Ovary (tissue), 9 donors: ENCODE results near the gene TSPAN1. TPM values are rescaled to one million over a fixed set of nuclear protein-coding genes. Genes with fewer than 3 reads are reported as not detected.
A peak's percentile ranks its signal among the peaks of the same experiment; 100 is the strongest.

Experiments
- DNase-seq, 5 donors: peaks; one replicate each; pipeline ENCODE4 v3.0.0-alpha.2; 2019 to 2020
- H3K27ac ChIP-seq, 2 donors: fragments of 200-600 bp; one replicate each; pipeline versions ENCODE4 v1.5.1 to v1.8.0; 2019 to 2022
- H3K27me3 ChIP-seq: fragments of 200-600 bp; one replicate; pipeline ENCODE4 v1.8.0; 2022
- H3K36me3 ChIP-seq: fragments of 200-600 bp; sonication (generic); one replicate; pipeline ENCODE4 v1.5.1; 2019
- H3K4me1 ChIP-seq: one replicate; pipeline ENCODE4 v1.8.1; 2013; ENCODE audit warnings: mild to moderate bottlenecking, moderate library complexity; ENCODE audit not compliant: insufficient read depth
- H3K4me3 ChIP-seq: fragments of 200-600 bp; sonication (generic); one replicate; pipeline ENCODE4 v1.5.1; 2017
- H3K9me3 ChIP-seq, 2 donors: fragments of 200-600 bp in 1 of 2; sonication (generic) in 1 of 2; one replicate each; pipeline versions ENCODE4 v1.5.1 to v1.8.1; 2013 to 2019; ENCODE audit warnings: mild to moderate bottlenecking in 1 of 2, moderate library complexity in 1 of 2
- CTCF ChIP-seq, 3 donors: fragments of 450-650 bp in 2 of 3; fragments of 200-600 bp in 1 of 3; IDR thresholded peaks; one replicate each; pipeline versions ENCODE4 v1.5.1 to v1.8.0; 2016 to 2022; ENCODE audit warnings: antibody characterized with exemption in 3 of 3, mild to moderate bottlenecking in 1 of 3
- EP300 ChIP-seq: sonication (generic); formaldehyde crosslinking; IDR thresholded peaks from one replicate; pipeline ENCODE4 v1.6.1; 2017; ENCODE audit warnings: antibody characterized with exemption
- POLR2A ChIP-seq: fragments of 450-650 bp; IDR thresholded peaks from one replicate; pipeline ENCODE4 v1.6.1; 2017; ENCODE audit warnings: antibody characterized with exemption, mild to moderate bottlenecking, moderate library complexity
- WGBS, 3 donors: extraction: QIAGEN DNeasy Blood & Tissue Kit in 1 of 3; methylation state at CpG; one replicate each; pipeline versions ENCODE4 v1.1.5 to v1.1.7; 2013 to 2017; 5-methylcytosine and 5-hydroxymethylcytosine counted together
- intact Hi-C, 4 donors: fragments of 100-400 bp; cut with DNase I; formaldehyde crosslinking; loops; one replicate each; pipeline versions ENCODE4 v1.11.0 to v1.15.1; 2022 to 2023
- polyA plus RNA-seq, 2 donors: library from polyadenylated mRNA; stranded (reverse); fragments of 200-250 nt in 1 of 2; fragments of 350-450 nt in 1 of 2; fragmentation: Illumina TruSeq in 1 of 2; extraction: RNeasy Lipid Tissue Mini Kit (QIAGEN cat#74804) in 1 of 2; gene quantifications; one replicate each; pipeline ENCODE4 v1.2.3, GENCODE V29; 2013 to 2014
- total RNA-seq, 7 donors: library from RNA; depleted of rRNA in 2 of 7; stranded (reverse); fragments of >200 nt in 2 of 7; fragmentation: NEBNext Ultra II Directional in 3 of 7; extraction: Animal tissue kit (Norgen Biotek cat#: 25700) in 3 of 7; gene quantifications; one replicate each; pipeline versions ENCODE4 v1.1.0 to v1.2.4, GENCODE V29; 2016 to 2023
- donor health status: DM: no; HTN: no; CAD: no; lungs with moderate emphysema.
- donor health status: DM: no; HTN: no; CAD: no.
- donor health status: Bipolar disorder and iron deficiency.
- donor health status: DM: yes; HTN: yes; CAD: no.
- donor health status: DM: no; HTN: no; CAD: no.
- donor health status: DM: yes; HTN: yes; CAD: no.

TSPAN1 gene
- total and polyA plus RNA-seq, 9 donors: 0.18 to 26.9 (median 2.8) TPM

GRCh38 chr1:46158312-46159281 is 16.3 kb upstream of the TSPAN1 start:
- DNase-seq: no peak
- Histone ChIP-seq H3K9me3 (no peaks in the 10 kb centered on the region), H3K27ac (no peak overlapping the region), H3K4me1 (no peaks in the 10 kb centered on the region), H3K27me3 (no peaks in the 10 kb centered on the region), H3K4me3 (no peak overlapping the region), H3K36me3 (no peaks in the 10 kb centered on the region)
- TF ChIP-seq CTCF (IDR thresholded peaks at IDR 0.05): no peak
- no peak for TF ChIP-seq POLR2A
- no peak for TF ChIP-seq EP300
- WGBS, 3 donors: 88 to 94% (median 92%) methylated on average over 13 of the region's 13 CpGs
- intact Hi-C loops: no loop called here

- H3K9me3 ChIP-seq: no peaks in the 10 kb centered on the region
- no peak overlapping the region for H3K27ac ChIP-seq
- WGBS, 3 donors: 42 to 65% (median 47%) methylated on average over 3 of the region's 3 CpGs
- no peak overlapping the region for H3K4me3 ChIP-seq
- TF ChIP-seq POLR2A: no peak
- no peak for TF ChIP-seq EP300
- no peak for TF ChIP-seq CTCF (IDR thresholded peaks at IDR 0.05)
- no peak for DNase-seq
- H3K36me3 ChIP-seq: no peaks in the 10 kb centered on the region
- H3K4me1 ChIP-seq: no peaks in the 10 kb centered on the region
- intact Hi-C loops: no loop called here
- H3K27me3 ChIP-seq: no peaks in the 10 kb centered on the region
These were observed 15.4 kb upstream of the TSPAN1 start for GRCh38 chr1:46159516-46159915.

- Histone ChIP-seq H3K9me3 (no peaks in the 10 kb centered on the region), H3K36me3 (no peaks in the 10 kb centered on the region), H3K27ac (no peak overlapping the region), H3K4me1 (no peaks in the 10 kb centered on the region), H3K4me3 (no peak overlapping the region), H3K27me3 (no peaks in the 10 kb centered on the region)
- TF ChIP-seq EP300: no peak
- TF ChIP-seq CTCF (IDR thresholded peaks at IDR 0.05): no peak
- no peak for TF ChIP-seq POLR2A
- 89 to 92% (median 92%) methylated on average over 1 of the region's 1 CpG for WGBS, 3 donors
- intact Hi-C loops: no loop called here
- no peak for DNase-seq
These were observed 14.7 kb upstream of the TSPAN1 start for GRCh38 chr1:46160212-46160611.

- peak; percentile 31 to 66 (median 51) for DNase-seq
- intact Hi-C loops: no loop called here
- Histone ChIP-seq H3K27me3 (no peaks in the 10 kb centered on the region), H3K27ac (no peak overlapping the region), H3K4me3 (peak overlapping the region; percentile 12), H3K36me3 (no peaks in the 10 kb centered on the region), H3K4me1 (no peaks in the 10 kb centered on the region), H3K9me3 (no peaks in the 10 kb centered on the region)
- 8 to 13% (median 12%) methylated on average over 43 to 47 of the region's 47 CpGs for WGBS, 3 donors
- TF ChIP-seq POLR2A: no peak
- no peak for TF ChIP-seq CTCF (IDR thresholded peaks at IDR 0.05)
- TF ChIP-seq EP300: no peak
These were observed 8.1 kb upstream of the TSPAN1 start for GRCh38 chr1:46166521-46167462.
